GM21723 (cell line): ENCODE measurements around the gene MAPT.

Experiments
- ATAC-seq: cut with Tn5 transposase; IDR thresholded peaks from one replicate; pipeline ENCODE4 v1.9.1; 2021; ENCODE audit warnings: mild to moderate bottlenecking, moderate library complexity; ENCODE audit not compliant: unreplicated experiment

Gene MAPT

GRCh38 chr17:45985447-45985846 is 91.1 kb downstream of the MAPT start:
- ATAC-seq: no peak

- no peak for ATAC-seq
Measured at GRCh38 chr17:45986056-45986455, 91.7 kb downstream of the MAPT start.

GRCh38 chr17:45987706-45988105 is 93.4 kb downstream of the MAPT start:
- ATAC-seq: no peak

GRCh38 chr17:45989759-45990158 is 95.4 kb downstream of the MAPT start:
- no peak for ATAC-seq

- ATAC-seq: no peak
Measured at GRCh38 chr17:45990886-45991285, 96.5 kb downstream of the MAPT start.

DNA sequence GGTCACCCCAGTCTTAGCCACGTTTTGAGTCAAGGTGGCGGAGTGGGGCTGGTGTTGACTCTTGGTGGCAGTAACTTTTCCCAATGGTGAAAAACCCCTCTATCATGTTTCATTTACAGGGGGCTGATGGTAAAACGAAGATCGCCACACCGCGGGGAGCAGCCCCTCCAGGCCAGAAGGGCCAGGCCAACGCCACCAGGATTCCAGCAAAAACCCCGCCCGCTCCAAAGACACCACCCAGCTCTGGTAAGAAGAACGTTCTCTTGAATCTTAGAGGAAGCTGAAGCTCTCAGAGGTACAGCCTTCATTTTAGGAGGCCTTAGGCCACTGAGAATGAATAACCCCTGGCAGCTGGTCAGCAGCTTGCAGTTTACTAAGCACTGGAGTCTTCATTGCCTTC is 97.0 kb downstream of the MAPT start:
- no peak for ATAC-seq

DNA sequence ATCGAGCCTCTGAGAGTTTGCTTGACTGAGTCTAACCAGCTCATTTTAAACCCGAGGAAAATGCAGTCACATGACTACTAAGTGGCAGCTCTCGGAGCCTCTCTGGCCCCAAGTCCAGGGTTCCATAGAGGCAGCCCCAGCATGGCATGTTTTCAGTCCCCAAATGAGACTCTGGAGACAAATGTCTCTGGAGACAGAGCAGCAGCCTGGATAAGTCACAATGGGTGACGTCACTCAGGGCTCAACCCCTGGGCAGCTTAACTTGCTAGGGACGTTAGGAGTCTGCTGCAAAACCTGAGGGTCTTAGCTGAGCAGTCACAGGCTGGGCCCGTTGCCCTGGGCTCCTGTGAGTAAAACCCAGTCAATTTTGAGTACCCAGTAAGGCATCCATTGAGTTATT is 97.8 kb downstream of the MAPT start:
- no peak for ATAC-seq

- ATAC-seq: no peak
Measured at GRCh38 chr17:45992904-45993303, 98.5 kb downstream of the MAPT start.

DNA sequence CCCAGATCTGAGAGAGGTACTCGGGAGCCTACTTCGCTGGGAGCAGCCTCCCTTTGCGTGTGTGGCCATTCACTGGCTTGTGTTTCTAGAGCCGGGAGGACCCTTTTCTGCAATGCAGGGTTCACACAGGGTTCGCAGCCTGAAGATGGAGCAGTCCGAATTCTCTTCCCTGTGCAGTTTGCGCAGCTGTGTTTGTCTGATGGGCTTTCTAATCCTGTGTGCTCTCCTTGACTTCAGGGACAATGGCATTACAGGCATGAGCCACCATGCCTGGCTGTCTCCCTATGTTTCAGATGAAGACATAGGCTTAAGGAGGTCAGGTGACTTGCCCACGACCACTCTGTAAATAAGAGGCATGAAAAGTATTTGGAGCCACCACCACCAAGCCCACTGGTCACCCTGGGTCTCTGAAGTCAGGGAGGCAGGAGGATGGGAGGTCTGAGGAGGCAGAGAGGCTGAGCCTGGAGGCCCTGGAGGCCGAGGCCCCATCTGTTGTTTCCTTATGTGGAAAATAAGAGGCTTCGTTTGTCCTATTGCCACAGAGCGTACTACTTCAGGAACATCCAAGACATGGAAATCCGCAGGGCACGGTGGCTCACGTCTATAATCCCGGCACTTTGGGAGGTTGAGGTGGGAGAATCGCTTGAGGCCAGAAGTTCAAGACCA is 99.7 kb downstream of the MAPT start:
- no peak for ATAC-seq

DNA sequence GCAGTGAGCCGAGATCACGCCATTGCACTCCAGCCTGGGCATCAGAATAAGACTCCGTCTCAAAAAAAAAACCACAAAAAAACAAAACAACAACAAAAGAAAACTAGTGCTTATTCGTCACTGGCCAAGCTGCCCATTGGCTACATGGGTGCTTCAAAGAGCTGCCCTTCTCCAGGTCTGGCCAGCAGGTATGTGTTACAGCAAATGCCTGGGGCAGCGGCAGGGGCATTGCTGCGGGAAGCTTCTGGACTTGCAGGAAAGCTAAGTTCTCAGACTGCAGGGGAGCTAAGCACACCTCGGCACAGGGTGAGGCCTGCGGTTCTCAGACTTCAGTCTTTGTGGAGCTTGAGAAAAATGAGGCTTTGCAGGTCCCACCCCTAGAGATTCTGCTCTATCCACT is 100.6 kb downstream of the MAPT start:
- ATAC-seq: no peak

GRCh38 chr17:45995627-45996270 is 101.4 kb downstream of the MAPT start:
- no peak for ATAC-seq

GRCh38 chr17:45996282-45996937 is 102.1 kb downstream of the MAPT start:
- no peak for ATAC-seq

GRCh38 chr17:45997166-45997565 is 102.8 kb downstream of the MAPT start:
- no peak for ATAC-seq

- ATAC-seq: no peak
Measured at GRCh38 chr17:45997624-45998023, 103.3 kb downstream of the MAPT start.

DNA sequence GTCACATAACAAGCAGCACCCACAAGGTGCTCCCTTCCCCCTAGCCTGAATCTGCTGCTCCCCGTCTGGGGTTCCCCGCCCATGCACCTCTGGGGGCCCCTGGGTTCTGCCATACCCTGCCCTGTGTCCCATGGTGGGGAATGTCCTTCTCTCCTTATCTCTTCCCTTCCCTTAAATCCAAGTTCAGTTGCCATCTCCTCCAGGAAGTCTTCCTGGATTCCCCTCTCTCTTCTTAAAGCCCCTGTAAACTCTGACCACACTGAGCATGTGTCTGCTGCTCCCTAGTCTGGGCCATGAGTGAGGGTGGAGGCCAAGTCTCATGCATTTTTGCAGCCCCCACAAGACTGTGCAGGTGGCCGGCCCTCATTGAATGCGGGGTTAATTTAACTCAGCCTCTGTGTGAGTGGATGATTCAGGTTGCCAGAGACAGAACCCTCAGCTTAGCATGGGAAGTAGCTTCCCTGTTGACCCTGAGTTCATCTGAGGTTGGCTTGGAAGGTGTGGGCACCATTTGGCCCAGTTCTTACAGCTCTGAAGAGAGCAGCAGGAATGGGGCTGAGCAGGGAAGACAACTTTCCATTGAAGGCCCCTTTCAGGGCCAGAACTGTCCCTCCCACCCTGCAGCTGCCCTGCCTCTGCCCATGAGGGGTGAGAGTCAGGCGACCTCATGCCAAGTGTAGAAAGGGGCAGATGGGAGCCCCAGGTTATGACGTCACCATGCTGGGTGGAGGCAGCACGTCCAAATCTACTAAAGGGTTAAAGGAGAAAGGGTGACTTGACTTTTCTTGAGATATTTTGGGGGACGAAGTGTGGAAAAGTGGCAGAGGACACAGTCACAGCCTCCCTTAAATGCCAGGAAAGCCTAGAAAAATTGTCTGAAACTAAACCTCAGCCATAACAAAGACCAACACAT is 104.9 kb downstream of the MAPT start, which contains the start of gene STH:
Gene STH, plus strand, starts transcription at position 264 of the 913 bp plus-strand sequence. Its CDS starts 30 bp downstream, at position 294.
- no peak for ATAC-seq

- no peak for ATAC-seq
Measured at GRCh38 chr17:45999900-46000290, 105.5 kb downstream of the MAPT start.

DNA sequence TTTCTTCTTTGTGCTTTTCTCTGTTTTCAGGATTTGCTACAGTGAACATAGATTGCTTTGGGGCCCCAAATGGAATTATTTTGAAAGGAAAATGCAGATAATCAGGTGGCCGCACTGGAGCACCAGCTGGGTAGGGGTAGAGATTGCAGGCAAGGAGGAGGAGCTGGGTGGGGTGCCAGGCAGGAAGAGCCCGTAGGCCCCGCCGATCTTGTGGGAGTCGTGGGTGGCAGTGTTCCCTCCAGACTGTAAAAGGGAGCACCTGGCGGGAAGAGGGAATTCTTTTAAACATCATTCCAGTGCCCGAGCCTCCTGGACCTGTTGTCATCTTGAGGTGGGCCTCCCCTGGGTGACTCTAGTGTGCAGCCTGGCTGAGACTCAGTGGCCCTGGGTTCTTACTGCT is 105.9 kb downstream of the MAPT start:
- no peak for ATAC-seq

GRCh38 chr17:46000757-46001156 is 106.4 kb downstream of the MAPT start:
- ATAC-seq: no peak

DNA sequence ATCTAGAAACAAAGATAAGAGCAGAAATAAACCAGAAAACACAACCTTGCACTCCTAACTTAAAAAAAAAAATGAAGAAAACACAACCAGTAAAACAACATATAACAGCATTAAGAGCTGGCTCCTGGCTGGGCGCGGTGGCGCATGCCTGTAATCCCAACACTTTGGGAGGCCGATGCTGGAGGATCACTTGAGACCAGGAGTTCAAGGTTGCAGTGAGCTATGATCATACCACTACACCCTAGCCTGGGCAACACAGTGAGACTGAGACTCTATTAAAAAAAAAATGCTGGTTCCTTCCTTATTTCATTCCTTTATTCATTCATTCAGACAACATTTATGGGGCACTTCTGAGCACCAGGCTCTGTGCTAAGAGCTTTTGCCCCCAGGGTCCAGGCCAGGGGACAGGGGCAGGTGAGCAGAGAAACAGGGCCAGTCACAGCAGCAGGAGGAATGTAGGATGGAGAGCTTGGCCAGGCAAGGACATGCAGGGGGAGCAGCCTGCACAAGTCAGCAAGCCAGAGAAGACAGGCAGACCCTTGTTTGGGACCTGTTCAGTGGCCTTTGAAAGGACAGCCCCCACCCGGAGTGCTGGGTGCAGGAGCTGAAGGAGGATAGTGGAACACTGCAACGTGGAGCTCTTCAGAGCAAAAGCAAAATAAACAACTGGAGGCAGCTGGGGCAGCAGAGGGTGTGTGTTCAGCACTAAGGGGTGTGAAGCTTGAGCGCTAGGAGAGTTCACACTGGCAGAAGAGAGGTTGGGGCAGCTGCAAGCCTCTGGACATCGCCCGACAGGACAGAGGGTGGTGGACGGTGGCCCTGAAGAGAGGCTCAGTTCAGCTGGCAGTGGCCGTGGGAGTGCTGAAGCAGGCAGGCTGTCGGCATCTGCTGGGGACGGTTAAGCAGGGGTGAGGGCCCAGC is 107.3 kb downstream of the MAPT start:
- ATAC-seq: no peak

GRCh38 chr17:46002311-46002972 is 108.1 kb downstream of the MAPT start:
- no peak for ATAC-seq
